Stimulated activated CD8-positive, alpha-beta memory T cell treated with anti-CD3 and anti-CD28 coated beads, Interleukin-4, amount 100 ng/mL, for 48 hours (primary cell): ENCODE data around the gene TNFRSF8.

Source experiments
- DNase-seq: peaks from one replicate; pipeline ENCODE4 v3.0.0-alpha.2; 2020

Gene TNFRSF8

GRCh38 chr1:12143631-12144155 lies 80.6 kb downstream of the TNFRSF8 start:
- no peak for DNase-seq

GRCh38 chr1:12144236-12144635 lies 81.1 kb downstream of the TNFRSF8 start:
- DNase-seq: no peak

GRCh38 chr1:12144969-12145368 lies 81.9 kb downstream of the TNFRSF8 start:
- DNase-seq: no peak

GRCh38 chr1:12145616-12146342 lies 82.7 kb downstream of the TNFRSF8 start:
- DNase-seq: no peak

GRCh38 chr1:12146343-12147112 lies 83.4 kb downstream of the TNFRSF8 start:
- DNase-seq: no peak

GRCh38 chr1:12147201-12147701 lies 84.1 kb downstream of the TNFRSF8 start:
- no peak for DNase-seq

- no peak for DNase-seq
Observed at GRCh38 chr1:12148160-12148957, 85.3 kb downstream of the TNFRSF8 start.

GRCh38 chr1:12148958-12149790 lies 86.1 kb downstream of the TNFRSF8 start:
- no peak for DNase-seq

- peak; percentile 26 for DNase-seq
Observed at GRCh38 chr1:12149791-12150175, 86.7 kb downstream of the TNFRSF8 start.

GRCh38 chr1:12150456-12151200 lies 87.5 kb downstream of the TNFRSF8 start:
- DNase-seq: no peak

- DNase-seq: no peak
Observed at GRCh38 chr1:12151465-12151864, 88.4 kb downstream of the TNFRSF8 start.

GRCh38 chr1:12152113-12152891 lies 89.2 kb downstream of the TNFRSF8 start:
- no peak for DNase-seq

- DNase-seq: no peak
Observed at GRCh38 chr1:12153181-12153785, 90.2 kb downstream of the TNFRSF8 start.

- DNase-seq: no peak
Observed at GRCh38 chr1:12155328-12155727, 92.2 kb downstream of the TNFRSF8 start.

- peak; percentile 61 for DNase-seq
Observed at GRCh38 chr1:12157366-12158231, 94.5 kb downstream of the TNFRSF8 start.

GRCh38 chr1:12158357-12159092 lies 95.4 kb downstream of the TNFRSF8 start:
- no peak for DNase-seq

GRCh38 chr1:12159816-12160215 lies 96.7 kb downstream of the TNFRSF8 start:
- DNase-seq: no peak

- no peak for DNase-seq
Observed at GRCh38 chr1:12161324-12161661, 98.2 kb downstream of the TNFRSF8 start.
